SK-N-SH treated with all-trans-retinoic acid at 6 μM for 48 hours (cell line): ENCODE data around the gene RAD51B.

Source experiments
- ATAC-seq: fragments of 200-7000 bp; cut with Tn5 transposase; 3 replicates; pipeline ENCODE4 v1.9.1; 2020; ENCODE audit warnings: mild to moderate bottlenecking, moderate library complexity
- ARNTL ChIP-seq: fragments of 450-650 bp; formaldehyde crosslinking; IDR thresholded peaks from 2 replicates; pipeline ENCODE4 v1.5.0; 2020; ENCODE audit warnings: low read depth, mild to moderate bottlenecking, moderate library complexity, borderline replicate concordance
- BACH2 ChIP-seq: fragments of 250-450 bp; sonication (Bioruptor Pico); IDR thresholded peaks from 2 replicates; pipeline ENCODE4 v1.9.0; 2021; ENCODE audit warnings: mild to moderate bottlenecking, borderline replicate concordance
- CREB5 ChIP-seq: fragments of 250-450 bp; sonication (Bioruptor Pico); IDR thresholded peaks from 2 replicates; pipeline ENCODE4 v1.5.1; 2020; ENCODE audit warnings: low read depth, mild to moderate bottlenecking, moderate library complexity
- CSDC2 ChIP-seq: fragments of 250-450 bp; sonication (Bioruptor Pico); IDR thresholded peaks from 2 replicates; pipeline ENCODE4 v1.5.0; 2020; ENCODE audit warnings: mild to moderate bottlenecking, moderate library complexity
- CSRNP3 ChIP-seq: fragments of 250-450 bp; sonication (Bioruptor Pico); IDR thresholded peaks from 2 replicates; pipeline ENCODE4 v1.5.1; 2021; ENCODE audit warnings: mild to moderate bottlenecking, moderate library complexity
- ESRRG ChIP-seq: fragments of 250-450 bp; sonication (Bioruptor Pico); IDR thresholded peaks from 2 replicates; pipeline ENCODE4 v1.6.1; 2021; ENCODE audit warnings: mild to moderate bottlenecking
- ISL1 ChIP-seq: fragments of 250-450 bp; sonication (Bioruptor Pico); IDR thresholded peaks from 2 replicates; pipeline ENCODE4 v2.1.2; 2022; ENCODE audit warnings: mild to moderate bottlenecking, moderate library complexity
- OSR1 ChIP-seq: fragments of 250-450 bp; sonication (Bioruptor Pico); IDR thresholded peaks from 2 replicates; pipeline ENCODE4 v1.8.0; 2022; ENCODE audit warnings: moderate library complexity, mild to moderate bottlenecking, inconsistent platforms
- PATZ1 ChIP-seq: fragments of 250-450 bp; sonication (Bioruptor Pico); IDR thresholded peaks from 2 replicates; pipeline ENCODE4 v1.8.0; 2020; ENCODE audit warnings: mild to moderate bottlenecking, moderate library complexity, borderline replicate concordance
- PPARA ChIP-seq: fragments of 250-450 bp; sonication (Bioruptor Pico); IDR thresholded peaks from 2 replicates; pipeline ENCODE4 v1.5.0; 2020; ENCODE audit warnings: mild to moderate bottlenecking, borderline replicate concordance
- RARB ChIP-seq: fragments of 250-450 bp; sonication (Bioruptor Pico); IDR thresholded peaks from 2 replicates; pipeline ENCODE4 v1.8.0; 2021; ENCODE audit warnings: mild to moderate bottlenecking, moderate library complexity
- TCF4 ChIP-seq: fragments of 250-450 bp; sonication (Bioruptor Pico); IDR thresholded peaks from 2 replicates; pipeline ENCODE4 v1.8.0; 2021; ENCODE audit warnings: mild to moderate bottlenecking, moderate library complexity, borderline replicate concordance
- TOX ChIP-seq: fragments of 250-450 bp; sonication (Bioruptor Pico); IDR thresholded peaks from 2 replicates; pipeline ENCODE4 v1.8.0; 2021; ENCODE audit warnings: mild to moderate bottlenecking, moderate library complexity, borderline replicate concordance
- TSHZ2 ChIP-seq: fragments of 250-450 bp; sonication (Bioruptor Pico); IDR thresholded peaks from 2 replicates; pipeline ENCODE4 v1.5.0; 2020; ENCODE audit warnings: mild to moderate bottlenecking, moderate library complexity
- ZFP3 ChIP-seq: fragments of 250-450 bp; sonication (Bioruptor Pico); IDR thresholded peaks from 2 replicates; pipeline ENCODE4 v1.5.0; 2020; ENCODE audit warnings: mild to moderate bottlenecking, moderate library complexity
- ZFP30 ChIP-seq: fragments of 450-650 bp; formaldehyde crosslinking; IDR thresholded peaks from 2 replicates; pipeline ENCODE4 v1.5.0; 2022; ENCODE audit warnings: mild to moderate bottlenecking, moderate library complexity
- ZNF70 ChIP-seq: fragments of 450-650 bp; formaldehyde crosslinking; IDR thresholded peaks from 2 replicates; pipeline ENCODE4 v1.5.0; 2020; ENCODE audit warnings: mild to moderate bottlenecking, moderate library complexity
- ZNF8 ChIP-seq: fragments of 450-650 bp; formaldehyde crosslinking; IDR thresholded peaks from 2 replicates; pipeline ENCODE4 v1.5.0; 2020; ENCODE audit warnings: mild to moderate bottlenecking, moderate library complexity

Gene RAD51B

GRCh38 chr14:67944605-67945004, 125.0 kb downstream of the RAD51B start:
- no peak for ATAC-seq
- no peak for TF ChIP-seq OSR1

GRCh38 chr14:67949771-67950170, 130.2 kb downstream of the RAD51B start:
- no peak for ATAC-seq
- TF ChIP-seq BACH2 (CRISPR knock-in tag) (no peak), ZFP3 (CRISPR knock-in tag) (no peak), PATZ1 (CRISPR knock-in tag) (no peak), TCF4 (CRISPR knock-in tag) (no peak), OSR1 (no peak), CSDC2 (CRISPR knock-in tag) (no peak), ZFP30 (CRISPR knock-in tag) (no peak), TSHZ2 (CRISPR knock-in tag) (no peak), ISL1 (no peak), PPARA (no peak), ESRRG (no peak), ZNF70 (CRISPR knock-in tag) (no peak)

GRCh38 chr14:67950386-67950785, 130.8 kb downstream of the RAD51B start:
- ATAC-seq = no peak

More at GRCh38 chr14:67950386-67950785, 130.8 kb downstream of the RAD51B start:
- TF ChIP-seq ISL1 (no peak), RARB (CRISPR knock-in tag) (no peak), TOX (CRISPR knock-in tag) (no peak), OSR1 (no peak), ZFP30 (CRISPR knock-in tag) (no peak), CREB5 (CRISPR knock-in tag) (no peak), ARNTL (CRISPR knock-in tag) (no peak), PPARA (no peak), CSRNP3 (no peak), PATZ1 (CRISPR knock-in tag) (no peak), ZNF8 (CRISPR knock-in tag) (no peak)
